ENCODE data around the gene MTUS2. TPM values are rescaled to one million over a fixed set of nuclear protein-coding genes. Genes with fewer than 3 reads are reported as not detected.

Gene MTUS2
- total and polyA plus RNA-seq, 9 of the 15 experiments (the other 6 are each of a cell fraction or from before 2014, with no cell fraction given): 0.01 to 0.28 (median 0.06) TPM; not detected in 1

DNA sequence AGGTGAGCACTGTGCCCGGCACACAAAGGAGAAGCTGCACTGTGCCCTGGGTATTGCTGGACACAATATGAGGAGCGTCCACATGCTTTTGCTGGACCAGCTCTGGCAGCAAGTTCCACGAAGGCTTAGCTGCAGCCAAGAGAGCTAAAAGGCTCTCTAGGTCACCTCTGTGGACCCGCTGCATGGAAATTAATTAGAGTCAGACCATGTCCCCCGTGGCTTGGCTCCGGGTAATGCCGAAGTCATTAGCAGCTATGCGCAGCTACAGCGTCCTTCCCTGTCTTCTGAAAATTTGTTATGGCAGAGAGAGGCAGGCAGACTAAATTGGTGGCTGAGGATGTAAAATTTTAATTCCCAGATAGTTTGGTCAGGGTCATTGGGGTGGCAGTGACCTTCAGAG is 503.8 kb downstream of the MTUS2 start:
- TF ChIP-seq IFI16 (CRISPR knock-in tag; IDR thresholded peaks at IDR 0.05) (no peak), SNRNP70 (optimal IDR thresholded peaks at IDR 0.05; ENCODE audit: low read depth, low read length) (no peak), SREBF2 (CRISPR knock-in tag; IDR thresholded peaks at IDR 0.05) (no peak), NFXL1 (CRISPR knock-in tag; IDR thresholded peaks at IDR 0.05) (no peak), ZNF282 (CRISPR knock-in tag; IDR thresholded peaks at IDR 0.05) (no peak)
- POLR2A ChIA-PET: no interaction called here
- in situ Hi-C loops (cut with MboI) (no loop called here), intact Hi-C loops (cut with micrococcal nuclease) (no loop called here)
- Histone ChIP-seq H3K36me3 (ENCODE audit: control insufficient read depth, insufficient read depth, low read length) (no peaks in the 10 kb centered on the region), H3K4me1 (replicated peaks in 1 of 2; ENCODE audit: control insufficient read depth in 2 of 2, insufficient read depth in 2 of 2, low read length in 2 of 2) (no peaks in the 10 kb centered on the region), H3K27ac (ENCODE audit: extremely low read depth, low read depth, low read length) (no peak overlapping the region), H3K4me2 (ENCODE audit: insufficient read depth, low read length) (no peak overlapping the region), H2AFZ (ENCODE audit: low read depth, low read length) (no peak overlapping the region), H3K9ac (ENCODE audit: insufficient read depth in 1 of 2, low read depth in 2 of 2, low read length in 2 of 2) (no peak overlapping the region), H3K4me3 (no peak overlapping the region), H3K27me3 (ENCODE audit: control insufficient read depth in 2 of 2, insufficient read depth in 2 of 2, low read length in 2 of 2) (peaks cover 0 to 11% of the 10 kb centered on the region in 2 experiments; a peak in 1 of 5 replicates), H4K20me1 (replicated peaks; ENCODE audit: control insufficient read depth, insufficient read depth, low read length) (no peaks in the 10 kb centered on the region), H3K9me1 (ENCODE audit: control insufficient read depth, insufficient read depth, low read length) (no peaks in the 10 kb centered on the region), H3K9me3 (replicated peaks; ENCODE audit: control insufficient read depth, insufficient read depth, low read depth, low read length) (no peaks in the 10 kb centered on the region), H3K79me2 (ENCODE audit: control insufficient read depth, insufficient read depth, low read length) (no peaks in the 10 kb centered on the region)
- DNase-seq (ENCODE audit: extremely low read depth in 1 of 4, low spot score in 3 of 4) (no peak), ATAC-seq (no peak), FAIRE-seq (no peak)
- WGBS (ENCODE audit: insufficient coverage, low coverage, missing lambda C conversion rate): 0% methylated on average over 7 of the region's 9 CpGs
- CTCF ChIA-PET (ENCODE audit: low intra/inter-chr PET ratio): no interaction called here
- BruUV-seq (replicated peaks): no TSS peak

DNA sequence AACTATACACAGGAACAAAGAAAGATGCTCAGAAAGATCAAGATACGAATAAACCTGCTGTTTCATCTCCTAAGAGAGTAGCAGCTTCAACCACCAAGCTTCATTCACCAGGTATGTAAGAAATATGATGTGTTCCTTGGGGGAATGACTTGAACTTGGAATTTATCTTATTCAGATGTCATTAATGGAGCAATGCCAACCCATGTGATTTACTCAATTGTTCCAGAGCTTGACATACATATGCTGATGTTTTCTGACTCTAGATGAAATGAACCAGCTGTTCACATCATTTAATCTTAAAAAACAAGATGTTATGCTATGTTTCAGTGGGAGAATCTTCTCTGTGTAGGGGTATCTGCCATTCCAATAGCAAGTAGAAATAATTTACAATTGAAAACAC is 504.5 kb downstream of the MTUS2 start:
- intact Hi-C loops (cut with micrococcal nuclease): no loop called here
- CTCF ChIA-PET (ENCODE audit: low intra/inter-chr PET ratio): no interaction called here
- FAIRE-seq: no peak

More for the DNA sequence above, 504.5 kb downstream of the MTUS2 start:
- Histone ChIP-seq H3K9me1 (ENCODE audit: control insufficient read depth, insufficient read depth, low read length) (no peaks in the 10 kb centered on the region), H3K27me3 (ENCODE audit: control insufficient read depth in 2 of 2, insufficient read depth in 2 of 2, low read length in 2 of 2) (peaks cover 0 to 5% of the 10 kb centered on the region in 2 experiments; a peak in 1 of 5 replicates), H3K4me2 (ENCODE audit: insufficient read depth, low read length) (no peak overlapping the region), H3K79me2 (ENCODE audit: control insufficient read depth, insufficient read depth, low read length) (no peaks in the 10 kb centered on the region), H3K9me3 (replicated peaks; ENCODE audit: control insufficient read depth, insufficient read depth, low read depth, low read length) (no peaks in the 10 kb centered on the region), H3K4me3 (no peak overlapping the region), H3K9ac (ENCODE audit: insufficient read depth in 1 of 2, low read depth in 2 of 2, low read length in 2 of 2) (no peak overlapping the region), H2AFZ (ENCODE audit: low read depth, low read length) (no peak overlapping the region), H4K20me1 (replicated peaks; ENCODE audit: control insufficient read depth, insufficient read depth, low read length) (no peaks in the 10 kb centered on the region), H3K4me1 (replicated peaks in 1 of 2; ENCODE audit: control insufficient read depth in 2 of 2, insufficient read depth in 2 of 2, low read length in 2 of 2) (no peaks in the 10 kb centered on the region), H3K36me3 (ENCODE audit: control insufficient read depth, insufficient read depth, low read length) (no peaks in the 10 kb centered on the region), H3K27ac (ENCODE audit: extremely low read depth, low read depth, low read length) (no peak overlapping the region)
- ATAC-seq (no peak), DNase-seq (ENCODE audit: extremely low read depth in 1 of 4, low spot score in 3 of 4) (no peak)
- in situ Hi-C loops (cut with MboI): no loop called here
- WGBS (ENCODE audit: insufficient coverage, low coverage, missing lambda C conversion rate): 0% methylated on average over 1 of the region's 1 CpG
- POLR2A ChIA-PET: no interaction called here
- TF ChIP-seq EGR1 (conservative IDR thresholded peaks at IDR 0.05) (no peak), MCM7 (IDR thresholded peaks at IDR 0.05) (no peak)
- no TSS peak for BruUV-seq (replicated peaks)

Data from K562 (cell line).